Type B pancreatic cell (in vitro differentiated cells): Measurements from ENCODE around the gene LOC128125822.

Experiments used
- DNase-seq: peaks from one replicate; pipeline ENCODE4 v3.0.0; 2021; ENCODE audit warnings: mixed read lengths; ENCODE audit not compliant: unreplicated experiment; ENCODE audit errors: extremely low spot score
- H3K27ac Mint-ChIP-seq: 2 replicates; pipeline ENCODE4 v1.8.0; 2021; ENCODE audit warnings: mild to moderate bottlenecking, mixed read lengths
- H3K27me3 Mint-ChIP-seq: 2 replicates; pipeline ENCODE4 v1.8.0; 2021; ENCODE audit warnings: mixed read lengths
- H3K36me3 Mint-ChIP-seq: 2 replicates; pipeline ENCODE4 v1.8.0; 2021; ENCODE audit warnings: mixed read lengths
- H3K4me1 Mint-ChIP-seq: one replicate; pipeline ENCODE4 v1.8.0; 2021; ENCODE audit warnings: mixed read lengths; ENCODE audit not compliant: unreplicated experiment
- H3K4me3 Mint-ChIP-seq: 2 replicates; pipeline ENCODE4 v1.8.0; 2021; ENCODE audit warnings: mild to moderate bottlenecking, mixed read lengths
- H3K9me3 Mint-ChIP-seq: 2 replicates; pipeline ENCODE4 v1.8.0; 2021; ENCODE audit warnings: mixed read lengths
- CTCF ChIP-seq: fragments of 200-600 bp; sonication (generic); conservative IDR thresholded peaks from 2 replicates; pipeline ENCODE4 v1.5.0; 2021; ENCODE audit warnings: antibody characterized with exemption, mild to moderate bottlenecking

The LOC128125822 gene

GRCh38 chr6:63527658-63528514 is 44.4 kb upstream of the LOC128125822 start:
- H3K36me3 Mint-ChIP-seq = no peaks in the 10 kb centered on the region
- no peaks in the 10 kb centered on the region for H3K27me3 Mint-ChIP-seq
- H3K27ac Mint-ChIP-seq = no peak overlapping the region
- H3K4me3 Mint-ChIP-seq = no peak overlapping the region
- TF ChIP-seq CTCF = no peak
- no peaks in the 10 kb centered on the region for H3K4me1 Mint-ChIP-seq
- no peak for DNase-seq
- H3K9me3 Mint-ChIP-seq = no peaks in the 10 kb centered on the region

GRCh38 chr6:63529498-63529897 is 42.8 kb upstream of the LOC128125822 start:
- Mint-ChIP-seq H3K4me1 (no peaks in the 10 kb centered on the region), H3K4me3 (no peak overlapping the region), H3K27me3 (no peaks in the 10 kb centered on the region), H3K9me3 (no peaks in the 10 kb centered on the region), H3K36me3 (no peaks in the 10 kb centered on the region), H3K27ac (peak overlapping the region; percentile 48)
- no peak for TF ChIP-seq CTCF
- no peak for DNase-seq

DNA sequence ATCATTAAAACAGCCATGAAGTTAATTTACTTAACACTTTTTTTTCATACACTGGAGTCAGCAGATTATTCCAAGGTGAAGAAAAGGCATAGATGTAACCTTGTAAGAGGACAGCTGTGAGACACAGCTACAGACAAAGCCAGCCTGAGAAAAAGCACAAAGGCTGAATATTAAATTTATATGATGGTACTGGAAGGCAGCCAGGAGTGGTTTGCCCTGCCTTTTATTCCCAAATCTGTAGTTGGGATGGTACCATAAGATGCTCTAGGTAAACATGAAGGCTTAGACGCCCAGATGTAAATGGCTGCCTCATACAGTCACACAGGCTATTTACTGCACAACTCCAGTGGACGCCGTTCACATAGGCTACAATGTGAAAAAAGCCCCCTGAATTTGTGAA is 42.1 kb upstream of the LOC128125822 start:
- Mint-ChIP-seq H3K4me3 (no peak overlapping the region), H3K27me3 (no peaks in the 10 kb centered on the region), H3K9me3 (no peaks in the 10 kb centered on the region), H3K27ac (no peak overlapping the region), H3K36me3 (no peaks in the 10 kb centered on the region), H3K4me1 (no peaks in the 10 kb centered on the region)
- DNase-seq = no peak
- TF ChIP-seq CTCF = no peak

DNA sequence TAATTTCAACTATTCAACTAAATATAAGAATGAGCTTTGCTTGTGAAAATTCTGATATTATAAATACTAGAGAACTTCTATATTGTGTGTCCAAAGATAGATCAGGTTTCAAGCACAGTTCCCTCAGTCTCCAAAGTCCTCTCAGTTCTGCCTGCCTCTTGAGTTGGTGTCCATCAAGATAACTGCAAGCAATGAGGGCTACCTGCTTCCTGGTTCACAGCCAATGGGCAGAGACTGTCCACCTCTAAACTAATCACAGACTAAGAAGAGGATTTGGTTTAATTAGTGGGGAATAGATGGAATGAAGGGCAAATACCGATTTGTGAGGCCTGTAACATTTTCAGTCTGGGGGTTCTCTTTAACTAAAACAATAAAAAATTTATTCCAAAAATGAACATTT is 41.3 kb upstream of the LOC128125822 start:
- Mint-ChIP-seq H3K36me3 (no peaks in the 10 kb centered on the region), H3K4me3 (no peak overlapping the region), H3K9me3 (no peaks in the 10 kb centered on the region), H3K27ac (no peak overlapping the region), H3K27me3 (no peaks in the 10 kb centered on the region), H3K4me1 (no peaks in the 10 kb centered on the region)
- no peak for DNase-seq
- TF ChIP-seq CTCF = no peak

- Mint-ChIP-seq H3K4me1 (no peaks in the 10 kb centered on the region), H3K4me3 (no peak overlapping the region), H3K27ac (no peak overlapping the region), H3K36me3 (no peaks in the 10 kb centered on the region), H3K9me3 (no peaks in the 10 kb centered on the region), H3K27me3 (no peaks in the 10 kb centered on the region)
- no peak for DNase-seq
- no peak for TF ChIP-seq CTCF
Observed at GRCh38 chr6:63533026-63533425, 39.3 kb upstream of the LOC128125822 start.
